GM21723 (cell line): Measurements from ENCODE around the gene MDK.

Experiments
- ATAC-seq: cut with Tn5 transposase; IDR thresholded peaks from one replicate; pipeline ENCODE4 v1.9.1; 2021; ENCODE audit warnings: mild to moderate bottlenecking, moderate library complexity; ENCODE audit not compliant: unreplicated experiment

The MDK gene

GRCh38 chr11:46397526-46397925 is 16.1 kb downstream of the MDK start:
- ATAC-seq, result no peak

GRCh38 chr11:46402957-46403902 is 21.8 kb downstream of the MDK start:
- ATAC-seq, result no peak

GRCh38 chr11:46404476-46405017 is 23.1 kb downstream of the MDK start:
- ATAC-seq, result no peak

GRCh38 chr11:46407635-46408034 is 26.2 kb downstream of the MDK start:
- ATAC-seq, result no peak

GRCh38 chr11:46408407-46408986 is 27.0 kb downstream of the MDK start:
- ATAC-seq, result no peak

- no peak for ATAC-seq
These were observed 28.6 kb downstream of the MDK start for GRCh38 chr11:46410021-46410420.

GRCh38 chr11:46413760-46414465 is 32.4 kb downstream of the MDK start:
- ATAC-seq, result no peak

GRCh38 chr11:46414466-46414796 is 33.0 kb downstream of the MDK start:
- ATAC-seq, result no peak

GRCh38 chr11:46414879-46415278 is 33.4 kb downstream of the MDK start:
- ATAC-seq, result no peak

- no peak for ATAC-seq
These were observed 36.2 kb downstream of the MDK start for GRCh38 chr11:46417711-46418110.

- ATAC-seq, result no peak
These were observed 37.3 kb downstream of the MDK start for GRCh38 chr11:46418751-46419150.

GRCh38 chr11:46420513-46420912 is 39.0 kb downstream of the MDK start:
- no peak for ATAC-seq

GRCh38 chr11:46421257-46421880 is 39.9 kb downstream of the MDK start:
- no peak for ATAC-seq

GRCh38 chr11:46422588-46422987 is 41.1 kb downstream of the MDK start:
- no peak for ATAC-seq

- ATAC-seq, result no peak
These were observed 44.9 kb downstream of the MDK start for GRCh38 chr11:46426233-46426991.

- ATAC-seq, result no peak
These were observed 45.9 kb downstream of the MDK start for GRCh38 chr11:46427364-46427763.

GRCh38 chr11:46429717-46430116 is 48.2 kb downstream of the MDK start:
- no peak for ATAC-seq

- no peak for ATAC-seq
These were observed 49.7 kb downstream of the MDK start for GRCh38 chr11:46431211-46431610.
